T-helper 1 cell (primary cell): Measurements from ENCODE around the gene BRME1.

Experiments
- DNase-seq, 5 donors: peaks; one replicate each; pipeline ENCODE4 v3.0.0-alpha.2; 2012 to 2020
- total RNA-seq, 4 donors: gene quantifications; one replicate each; lab custom pipeline; 2026; lab: John Stamatoyannopoulos, UW

The BRME1 gene
- total RNA-seq: 0.54 to 1.2 (median 0.97) reads per million in 4 donors

DNA sequence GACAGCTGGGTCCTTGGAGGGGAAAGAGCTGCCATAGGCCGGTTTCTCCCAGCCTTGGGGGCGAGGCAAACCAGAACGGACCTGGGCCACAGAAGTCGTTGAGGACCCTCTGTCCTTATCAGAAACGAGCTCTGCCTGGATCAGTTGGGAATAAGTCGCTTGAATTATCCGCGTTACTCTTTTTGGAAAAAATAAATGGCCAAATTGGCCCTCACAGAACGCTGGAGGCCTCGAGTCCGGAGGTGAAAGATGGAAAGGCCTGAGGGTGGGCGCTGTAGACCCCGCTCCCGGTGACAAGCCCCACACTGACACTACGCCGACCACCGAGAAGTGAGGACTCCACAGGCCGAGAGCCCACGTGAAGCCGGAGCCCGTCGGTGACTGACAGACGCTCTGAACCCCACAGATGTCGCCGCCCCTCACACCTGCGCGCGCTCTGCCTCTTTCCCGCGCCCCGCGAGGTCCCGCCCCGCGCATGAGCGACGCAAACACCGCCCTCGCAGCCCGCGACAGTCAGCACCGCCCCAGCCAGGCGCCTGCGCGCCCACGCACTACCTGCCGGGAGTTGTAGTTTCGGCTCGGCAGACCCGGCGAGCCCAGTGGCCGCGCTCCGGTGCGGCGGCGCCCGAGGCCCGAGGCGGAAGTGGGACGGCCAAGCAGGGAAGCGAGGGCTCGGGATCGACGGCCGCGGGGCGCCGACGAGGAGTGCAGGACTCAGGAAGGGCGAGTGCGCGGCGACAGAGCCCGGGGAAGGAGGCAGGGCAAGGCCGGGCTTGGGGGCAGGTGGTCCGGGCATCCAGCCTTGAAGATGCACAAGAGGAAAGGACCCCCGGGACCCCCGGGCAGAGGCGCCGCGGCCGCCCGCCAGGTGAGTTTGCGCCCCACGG, at the start of gene BRME1, which contains the start of gene CC2D1A:
Gene BRME1 (minus strand): TSS at position 484 of the 887 bp plus-strand sequence. CDS start 1,225 bp downstream, outside the sequence.
Gene CC2D1A (plus strand): TSS at position 568 of the 887 bp plus-strand sequence. CDS start 241 bp downstream, at position 809.
- DNase-seq: peak; percentile 87 to 94 (median 92)

DNA sequence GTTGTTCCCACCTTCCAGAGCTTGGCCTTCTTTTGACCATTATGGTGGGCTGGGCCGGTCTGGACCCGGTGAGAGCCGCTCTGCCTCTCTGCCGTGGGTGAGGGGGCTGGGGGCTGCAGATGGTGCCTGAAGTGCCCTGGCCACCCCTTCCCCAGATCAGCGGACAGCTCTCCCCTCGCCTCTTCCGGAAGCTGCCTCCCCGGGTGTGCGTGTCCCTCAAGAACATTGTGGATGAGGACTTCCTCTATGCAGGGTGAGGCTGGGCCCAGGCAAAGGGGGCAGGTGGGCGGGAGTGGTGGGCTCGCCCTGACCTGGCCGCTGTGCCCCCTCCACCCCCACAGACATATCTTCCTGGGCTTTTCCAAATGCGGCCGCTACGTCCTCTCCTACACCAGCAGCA, 48.3 kb upstream of the BRME1 start:
- DNase-seq: no peak

DNA sequence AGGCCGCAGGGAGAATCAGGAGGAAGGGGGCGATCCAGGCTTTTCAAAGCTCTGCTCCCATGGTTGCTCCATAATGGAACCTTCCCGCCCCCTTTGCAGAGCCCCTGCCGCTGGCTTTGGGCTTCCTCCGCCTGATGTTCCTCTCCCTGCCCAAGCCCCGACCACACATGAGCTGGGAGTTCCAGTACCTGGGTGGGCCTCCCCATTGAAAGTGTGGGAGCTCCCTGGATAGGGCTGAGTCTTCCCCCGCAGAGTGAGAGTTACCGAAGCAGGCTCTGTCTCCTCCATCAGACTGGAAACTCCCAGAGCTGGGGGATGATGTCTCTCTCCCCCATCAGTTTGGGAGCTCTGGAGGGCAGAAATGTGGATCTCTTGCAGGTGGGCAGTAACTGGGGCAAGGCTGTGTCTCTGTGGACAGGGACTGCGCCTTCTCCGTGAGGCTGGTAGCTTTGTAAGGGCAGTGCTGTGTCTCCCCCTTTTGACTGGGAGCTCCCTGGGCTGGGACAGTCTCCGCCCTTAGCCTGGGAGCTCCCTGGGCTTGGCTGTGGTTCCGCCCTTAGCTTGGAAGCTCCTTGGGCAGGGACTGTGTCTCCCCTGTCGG, 47.1 kb upstream of the BRME1 start:
- no peak for DNase-seq

DNA sequence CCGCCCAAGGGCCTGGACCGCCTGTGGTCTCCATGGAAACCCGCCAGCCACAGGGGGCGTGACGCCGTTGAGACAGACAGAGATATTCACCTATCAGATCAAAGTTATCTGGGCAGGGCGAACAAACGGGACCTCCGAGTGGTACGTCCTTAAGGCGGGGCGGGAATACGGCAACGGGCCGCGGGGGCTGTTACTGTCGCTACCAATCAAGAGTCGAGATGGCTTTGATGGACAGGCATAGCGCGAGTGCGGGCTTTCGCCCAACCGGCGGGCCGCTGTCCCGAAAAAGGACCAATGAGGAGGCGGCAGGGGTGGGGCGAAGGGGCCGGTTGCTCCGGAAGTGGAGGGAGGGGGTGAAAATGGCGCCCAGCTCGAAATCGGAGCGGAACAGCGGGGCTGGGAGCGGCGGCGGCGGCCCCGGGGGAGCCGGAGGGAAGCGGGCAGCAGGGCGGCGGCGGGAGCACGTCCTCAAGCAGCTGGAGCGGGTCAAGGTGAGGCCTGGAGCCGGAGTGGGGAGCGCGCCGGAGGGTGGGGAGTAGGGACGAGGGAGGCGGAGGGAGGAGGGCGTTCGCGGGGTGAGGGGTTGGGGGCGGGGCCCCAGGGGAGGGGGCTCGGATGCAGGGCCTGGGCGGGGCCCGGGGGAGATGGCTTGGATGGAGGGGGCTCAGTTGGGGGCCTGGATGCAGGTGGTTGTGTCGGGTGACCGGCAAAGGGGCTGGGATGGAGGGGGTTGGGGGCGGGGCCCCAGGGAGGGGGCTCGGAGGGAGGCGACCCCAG, 46.4 kb upstream of the BRME1 start, which contains the start of gene DCAF15:
Gene DCAF15 (plus strand): TSS at position 356 of the 777 bp plus-strand sequence. CDS start 4 bp downstream, at position 360.
- peak; percentile 98 to 100 (median 98) for DNase-seq

DNA sequence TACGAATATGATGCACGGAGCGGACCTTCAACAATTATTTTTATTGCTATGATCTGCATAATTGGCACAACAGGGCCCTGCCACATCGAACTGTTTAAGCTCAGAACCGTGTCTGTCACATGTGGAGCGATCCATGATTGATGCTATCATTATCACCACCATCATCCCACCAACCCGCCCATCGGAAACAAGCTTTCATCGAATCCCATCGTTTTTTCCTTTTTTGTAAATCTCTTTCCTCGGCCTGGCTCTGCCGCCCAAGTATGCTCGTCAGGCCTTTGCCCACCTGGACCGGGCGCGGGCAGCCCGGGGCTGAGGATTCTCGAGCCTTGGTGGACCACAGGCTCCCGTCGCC, 45.9 kb upstream of the BRME1 start:
- no peak for DNase-seq

DNA sequence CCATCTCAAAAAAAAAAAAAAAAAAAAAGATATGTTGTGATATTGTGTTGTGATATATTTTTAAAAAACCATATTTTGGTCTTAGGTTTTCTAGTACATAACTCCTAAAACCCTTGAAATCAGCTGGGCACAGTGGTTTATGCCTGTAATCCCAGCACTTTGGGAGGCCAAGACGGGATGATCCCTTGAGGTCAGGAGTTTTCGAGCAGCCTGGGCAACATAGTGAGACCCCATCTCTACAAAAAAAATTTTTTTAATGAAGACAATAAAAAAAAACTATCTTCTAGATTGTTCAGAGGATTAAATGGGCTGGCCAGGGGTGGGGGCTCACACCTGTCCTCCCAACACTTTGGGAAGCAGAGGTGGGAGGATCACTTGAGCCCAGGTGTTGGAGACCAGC, 45.1 kb upstream of the BRME1 start:
- no peak for DNase-seq

DNA sequence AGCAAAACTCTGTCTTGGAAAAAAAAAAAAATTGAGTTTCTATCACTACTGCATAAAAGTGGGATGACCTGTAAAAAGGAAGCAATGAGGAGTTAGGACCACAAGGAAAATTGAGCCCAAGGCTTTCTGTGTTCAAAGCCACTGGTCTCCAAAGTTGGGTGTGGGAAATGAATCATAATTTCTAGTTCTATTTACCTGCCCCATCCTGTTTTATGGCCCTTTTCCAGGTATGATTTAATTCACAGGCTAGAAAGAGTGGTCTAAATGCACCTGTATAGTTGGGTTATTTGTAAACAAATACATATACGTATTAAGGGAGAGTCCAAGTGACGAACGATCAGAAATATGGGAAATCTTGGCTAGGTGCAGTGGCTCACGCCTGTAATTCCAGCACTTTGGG, 40.5 kb upstream of the BRME1 start:
- no peak for DNase-seq

DNA sequence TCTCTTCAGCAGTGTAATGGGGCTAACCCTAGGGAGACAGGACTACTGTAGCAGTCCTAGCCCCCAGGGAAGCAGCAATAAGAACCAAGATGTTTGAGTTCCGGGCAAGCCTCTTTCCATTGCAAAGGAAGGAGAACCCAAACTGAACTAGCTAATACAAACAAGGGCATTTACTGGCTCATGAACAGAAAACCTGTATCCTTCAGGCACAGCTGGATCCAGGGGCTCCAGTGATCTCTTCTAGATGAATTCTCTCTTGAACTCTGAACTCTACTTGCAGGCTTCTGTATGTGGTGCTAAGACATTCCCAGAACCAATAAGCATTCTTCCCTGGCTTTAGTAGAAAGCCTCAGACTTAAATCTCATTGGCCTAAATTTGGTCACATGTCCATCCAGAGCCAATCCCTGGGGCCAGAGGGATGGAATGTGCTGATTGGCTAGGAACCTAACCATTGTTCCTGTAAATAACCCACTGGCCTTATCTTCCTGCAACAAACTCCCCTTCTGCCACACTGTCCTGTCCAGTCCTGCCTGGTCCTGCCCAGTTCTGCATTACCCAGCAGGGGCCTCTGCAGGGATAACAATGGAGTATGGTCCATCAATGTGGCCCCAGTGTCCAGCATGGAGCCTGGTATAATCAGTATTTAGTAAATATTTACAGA, 36.2 kb upstream of the BRME1 start:
- no peak for DNase-seq

DNA sequence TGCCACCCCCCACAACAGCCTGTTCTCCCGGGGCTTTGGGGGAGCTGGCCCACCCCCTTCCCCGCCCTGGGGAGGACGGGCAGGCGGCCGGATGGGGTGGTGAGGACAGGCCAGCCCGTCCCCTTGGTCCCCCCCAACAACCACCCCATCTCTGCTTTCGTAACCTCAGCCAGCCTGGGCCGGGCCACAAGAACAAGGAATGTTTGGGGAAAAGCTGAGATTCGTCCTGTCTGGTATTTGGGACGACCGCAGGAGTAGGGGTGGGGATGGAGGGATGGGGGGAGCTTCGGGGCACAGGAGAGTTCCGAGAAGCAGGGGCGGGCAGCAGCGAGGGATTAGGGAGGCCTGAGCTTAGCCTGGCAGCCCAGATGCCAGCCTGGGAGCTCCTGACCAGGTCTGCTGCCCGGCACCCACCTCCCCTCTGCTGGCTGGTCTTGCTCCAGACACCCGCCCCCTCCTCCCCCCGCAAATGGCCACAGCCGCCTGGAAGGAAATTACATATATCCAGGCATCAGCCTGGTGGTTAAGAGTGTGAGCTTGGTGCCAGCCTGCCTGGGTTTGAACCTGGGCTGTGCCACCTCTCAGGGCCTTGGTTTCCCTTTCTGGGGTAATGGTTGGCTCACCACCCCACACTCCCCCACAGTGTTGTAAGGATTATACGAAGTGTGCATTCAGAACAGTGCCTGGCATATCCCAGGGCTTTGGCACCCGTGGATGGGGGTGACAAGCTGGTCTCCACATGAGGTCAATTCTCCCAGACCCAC, 32.6 kb upstream of the BRME1 start, which contains the start of gene PODNL1:
Gene PODNL1 (minus strand): TSS at position 117 of the 764 bp plus-strand sequence. CDS start 236 bp downstream, outside the sequence.
- DNase-seq: no peak

DNA sequence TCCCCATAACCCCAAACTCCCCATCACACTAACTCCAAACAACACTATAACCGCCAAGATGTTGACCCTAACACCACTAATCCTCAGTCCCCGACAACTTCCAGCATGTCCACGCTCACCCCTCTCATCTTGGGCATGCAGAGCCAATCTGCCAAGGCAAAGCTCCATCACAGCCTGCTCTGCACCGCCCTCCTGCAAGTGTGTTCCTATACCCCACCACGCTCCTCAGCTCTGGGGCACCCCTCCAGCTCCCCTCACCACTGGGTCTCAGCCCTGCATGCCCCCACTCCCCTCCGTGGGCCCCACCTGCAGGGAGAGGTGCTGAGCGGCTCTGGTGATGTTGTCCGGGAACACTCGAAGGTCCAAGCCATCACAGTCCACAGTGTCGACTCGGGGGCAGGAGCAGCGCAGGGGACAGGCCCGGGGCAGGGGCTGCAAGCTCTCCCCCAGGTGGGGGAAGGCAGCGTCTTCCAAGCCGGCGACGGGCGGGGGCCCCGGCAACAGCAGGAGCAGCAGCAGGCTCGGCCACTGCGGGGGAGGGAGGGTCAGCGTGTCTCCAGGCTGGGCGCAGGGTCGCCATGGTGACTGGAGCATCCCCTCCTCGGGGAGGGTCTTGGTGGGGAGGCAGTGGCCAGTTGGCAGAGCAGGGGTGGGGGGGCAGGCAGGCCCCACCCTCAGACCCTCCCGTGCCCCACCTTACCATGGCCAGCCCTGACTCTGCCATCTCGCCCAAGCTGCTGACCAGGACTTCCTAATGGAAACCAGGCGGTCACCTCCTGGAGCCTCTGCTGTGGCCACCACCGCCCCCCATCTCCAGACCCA, 31.8 kb upstream of the BRME1 start:
- DNase-seq: no peak

DNA sequence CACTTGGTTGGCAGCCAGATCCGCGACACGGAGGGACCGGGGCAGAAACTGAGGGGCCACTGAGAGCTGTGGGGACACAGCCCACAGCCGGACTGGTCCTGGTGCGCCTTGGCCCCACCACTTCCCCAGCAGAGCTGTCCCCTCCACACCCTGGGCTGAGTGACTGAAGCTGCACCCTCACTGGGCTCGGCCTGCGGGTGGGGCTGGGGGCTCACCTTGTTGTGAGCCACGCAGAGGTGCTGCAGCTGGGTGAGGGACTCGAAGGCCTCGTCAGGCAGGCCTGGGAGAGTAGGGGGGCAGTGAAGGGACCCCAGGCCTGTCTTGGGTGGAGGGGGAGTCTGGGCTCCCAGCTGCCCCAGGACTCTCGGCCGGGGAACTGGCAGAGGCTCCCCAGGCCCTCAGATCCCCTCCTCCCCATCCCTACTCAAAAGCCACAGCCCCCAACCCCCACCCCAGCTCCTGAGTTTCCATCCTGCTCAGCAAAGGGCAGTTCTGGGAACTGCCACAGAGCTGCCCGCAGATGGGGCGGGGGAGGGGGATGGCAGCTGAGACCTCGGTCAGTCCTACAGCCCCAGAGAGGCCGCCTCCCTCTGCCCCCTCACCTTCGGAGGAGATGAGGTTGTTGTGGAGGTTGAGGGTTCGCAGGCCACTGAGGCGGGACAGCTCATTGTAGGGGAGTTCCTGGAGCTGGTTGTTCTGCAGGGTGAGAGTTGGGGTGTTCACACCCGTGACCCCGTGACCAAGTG, 30.0 kb upstream of the BRME1 start:
- DNase-seq: no peak

DNA sequence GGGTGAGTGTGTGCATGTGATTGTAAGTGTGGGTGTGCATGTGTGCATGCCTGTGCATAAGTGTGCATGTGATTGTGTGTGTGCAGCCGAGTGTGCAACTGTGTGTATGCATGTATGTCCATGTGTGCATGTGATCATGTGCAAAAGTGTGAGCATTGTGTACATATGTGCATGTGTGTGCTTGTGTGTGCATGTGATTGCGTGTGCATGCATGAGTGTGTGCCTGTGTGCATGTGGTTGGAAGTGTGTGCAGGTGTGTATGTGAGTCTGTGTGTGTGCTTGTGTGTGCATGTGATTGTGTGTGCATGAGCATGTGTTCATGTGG, 28.8 kb upstream of the BRME1 start:
- no peak for DNase-seq

DNA sequence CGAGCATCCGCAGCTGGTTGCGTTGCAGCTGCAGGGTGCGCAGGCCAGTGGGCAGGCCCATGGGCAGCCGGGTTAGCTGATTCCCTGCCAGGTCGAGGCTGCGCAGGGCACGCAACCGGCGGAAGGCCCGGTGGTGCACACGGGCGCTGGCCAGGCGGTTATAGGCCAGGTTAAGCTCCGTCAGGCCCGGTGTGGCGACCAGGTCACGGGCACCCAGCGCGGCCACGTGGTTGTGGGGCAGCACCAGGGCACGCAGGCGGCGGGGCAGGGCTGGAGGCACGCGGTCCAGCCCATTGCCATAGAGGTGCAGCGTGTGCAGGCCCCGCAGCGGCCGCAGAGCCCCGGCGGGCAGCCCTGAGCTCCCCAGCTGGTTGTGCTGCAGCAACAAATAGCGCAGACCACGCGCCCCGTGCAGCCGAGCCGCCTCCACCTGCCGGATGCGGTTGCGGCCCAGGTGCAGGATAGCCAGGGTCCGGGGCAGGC, 27.0 kb upstream of the BRME1 start:
- no peak for DNase-seq

DNA sequence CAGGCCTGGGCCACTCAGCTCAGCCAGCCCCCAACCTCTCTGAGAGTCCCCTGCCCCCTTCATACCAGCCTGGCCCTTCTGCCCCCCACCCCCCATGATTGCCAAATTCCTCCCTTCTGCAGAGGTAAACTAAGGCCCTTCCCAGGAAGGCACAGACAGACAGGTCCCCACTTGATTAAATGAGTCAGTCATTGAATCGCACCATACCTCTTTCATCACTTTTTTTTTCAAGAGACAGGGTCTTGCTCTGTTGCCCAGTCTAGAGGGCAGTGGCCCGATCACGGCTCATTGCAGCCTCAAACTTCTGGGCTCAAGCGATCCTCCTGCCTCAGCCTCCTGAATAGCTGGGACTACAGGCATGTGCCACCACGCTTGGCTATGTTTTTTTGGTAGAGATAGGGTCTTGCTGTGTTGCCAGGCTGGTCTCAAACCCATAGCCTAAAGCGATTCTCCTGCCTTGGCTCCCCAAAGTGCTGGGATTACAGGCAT, 26.3 kb upstream of the BRME1 start:
- DNase-seq: no peak

DNA sequence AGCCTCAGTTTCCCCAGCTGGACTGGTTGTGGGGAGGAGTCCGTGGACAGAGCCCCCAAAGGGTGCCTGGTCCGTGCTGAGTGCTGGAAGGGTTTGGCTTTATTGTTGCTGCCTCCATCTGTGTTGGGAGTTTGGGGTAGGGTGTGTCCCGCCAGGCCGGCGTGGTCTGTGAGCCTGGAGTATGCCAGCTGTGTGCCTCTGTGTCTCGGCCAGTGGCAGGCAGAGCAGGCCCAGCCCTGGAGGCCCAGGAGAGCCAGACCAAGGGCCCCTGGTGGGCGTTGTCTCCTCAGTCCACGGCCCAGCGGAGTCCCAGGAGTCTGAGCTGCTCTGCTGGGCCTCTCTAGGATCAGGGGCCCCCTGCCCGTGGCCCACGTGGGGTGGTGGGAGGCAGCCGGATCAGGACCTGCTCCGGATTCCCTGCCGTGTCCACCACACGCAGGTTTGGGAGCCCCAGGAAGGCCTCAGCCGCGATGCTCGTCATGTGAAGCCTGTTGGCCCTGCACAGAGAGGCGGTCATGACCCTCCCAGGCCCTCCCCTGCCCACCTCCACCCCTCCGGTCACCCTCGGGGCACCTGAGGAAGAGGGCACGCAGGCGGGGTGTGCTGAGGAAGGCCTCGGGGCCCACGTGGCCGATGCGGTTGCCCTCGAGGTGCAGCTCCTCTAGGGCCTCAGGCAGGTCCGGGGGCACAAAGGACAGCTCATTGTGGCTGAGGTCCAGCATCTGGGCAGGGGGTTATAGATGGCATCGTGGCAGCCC, 25.7 kb upstream of the BRME1 start:
- DNase-seq: no peak

DNA sequence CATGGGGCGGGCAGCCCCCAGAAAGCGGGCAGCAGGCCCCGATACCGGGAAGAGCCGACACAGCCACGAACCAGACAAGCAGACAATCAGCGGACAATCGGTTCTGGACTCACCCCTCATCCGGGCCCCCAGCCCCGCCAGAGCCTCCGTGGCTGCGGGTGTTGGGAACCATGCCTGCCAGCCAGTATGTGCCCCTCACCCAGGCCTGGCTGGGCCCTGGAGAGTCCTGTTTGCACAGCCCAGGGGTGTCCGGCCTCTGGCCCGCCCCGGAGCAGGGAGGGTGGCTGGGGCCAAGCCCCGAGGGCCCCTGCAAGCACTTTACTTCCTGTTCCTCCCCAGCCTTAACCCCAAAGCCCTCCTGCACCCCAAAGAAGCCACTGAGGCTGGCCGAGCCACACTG, 24.5 kb upstream of the BRME1 start:
- no peak for DNase-seq

DNA sequence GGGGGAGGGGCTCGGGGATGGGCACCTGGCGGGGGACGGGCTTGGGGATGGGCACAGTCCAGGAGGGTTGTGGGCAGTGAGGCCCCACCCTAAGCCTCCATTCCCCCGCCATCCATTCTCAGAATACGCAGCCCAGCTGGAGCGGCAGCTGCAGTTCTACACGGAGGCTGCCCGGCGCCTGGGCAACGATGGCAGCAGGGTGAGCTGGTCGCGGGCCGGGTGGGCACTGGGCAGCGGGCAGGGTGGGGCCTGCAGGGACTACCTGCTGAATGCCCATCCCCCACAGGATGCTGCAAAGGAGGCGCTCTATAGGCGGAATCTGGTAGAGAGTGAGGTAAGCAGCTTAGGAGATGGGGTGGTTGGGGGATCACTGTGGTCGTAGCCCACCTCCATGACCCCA, 24.0 kb upstream of the BRME1 start:
- no peak for DNase-seq

DNA sequence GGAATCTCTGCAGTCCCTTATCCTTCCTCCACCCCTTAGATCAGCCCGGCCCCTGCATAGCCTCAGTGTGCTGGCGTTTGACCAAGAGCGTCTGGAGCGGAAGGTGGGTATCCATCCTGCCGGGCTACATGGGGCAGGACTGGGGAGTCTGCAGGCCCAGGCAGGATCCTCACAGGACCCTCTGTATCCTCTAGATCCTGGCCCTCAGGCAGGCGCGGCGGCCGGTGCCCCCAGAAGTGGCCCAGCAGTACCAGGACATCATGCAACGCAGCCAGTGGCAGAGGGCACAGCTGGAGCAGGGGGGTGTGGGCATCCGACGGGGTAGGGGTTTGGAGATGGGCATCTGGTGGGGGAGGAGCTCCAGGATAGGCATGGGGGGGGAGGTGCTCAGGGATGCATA, 23.4 kb upstream of the BRME1 start:
- DNase-seq: no peak

DNA sequence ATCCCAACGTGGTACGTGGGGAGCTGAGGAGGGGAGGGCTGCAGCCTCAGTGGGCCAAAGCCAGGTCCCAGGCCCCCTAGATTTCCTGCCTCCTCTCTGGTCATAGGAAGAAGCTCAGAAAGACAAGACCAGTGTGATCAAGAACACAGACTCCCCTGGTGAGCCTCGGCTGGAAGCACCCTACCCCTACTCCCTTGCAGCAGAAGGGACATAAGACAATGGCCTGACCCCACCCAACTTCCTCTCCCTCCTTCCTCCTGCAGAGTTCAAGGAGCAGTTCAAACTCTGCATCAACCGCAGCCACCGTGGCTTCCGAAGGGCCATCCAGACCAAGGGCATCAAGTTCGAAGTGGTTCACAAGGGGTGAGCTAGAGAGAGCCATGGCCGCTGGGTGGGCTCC, 20.8 kb upstream of the BRME1 start:
- no peak for DNase-seq
